ENCODE measurements around the gene TEX2. TPM values are rescaled to one million over a fixed set of nuclear protein-coding genes. Genes with fewer than 3 reads are reported as not detected.

The TEX2 gene
- total RNA-seq, 1 donor from 2014 or later = 55.4 TPM

DNA sequence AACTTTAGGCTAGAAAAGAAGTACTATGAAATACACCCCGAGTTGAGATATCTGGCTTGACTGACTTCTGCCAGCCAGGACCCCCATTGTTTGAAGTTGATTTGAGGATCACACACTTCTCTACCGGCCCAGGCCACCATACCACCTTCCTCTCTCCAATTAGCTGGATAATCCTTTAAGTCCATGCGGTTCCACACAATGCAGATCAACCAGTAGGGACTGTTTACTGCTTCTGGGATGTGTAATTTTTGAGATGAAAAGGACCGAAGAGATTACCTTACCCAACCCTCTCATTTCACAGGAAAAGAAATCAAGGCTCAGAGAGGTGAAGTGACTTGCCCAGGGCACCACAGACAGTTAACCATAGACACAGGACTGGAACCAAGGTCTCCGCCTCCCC is 153.7 kb downstream of the TEX2 start:
- intact Hi-C loops (cut with micrococcal nuclease) = no loop called here
- ATAC-seq (no peak), DNase-seq (no peak)

DNA sequence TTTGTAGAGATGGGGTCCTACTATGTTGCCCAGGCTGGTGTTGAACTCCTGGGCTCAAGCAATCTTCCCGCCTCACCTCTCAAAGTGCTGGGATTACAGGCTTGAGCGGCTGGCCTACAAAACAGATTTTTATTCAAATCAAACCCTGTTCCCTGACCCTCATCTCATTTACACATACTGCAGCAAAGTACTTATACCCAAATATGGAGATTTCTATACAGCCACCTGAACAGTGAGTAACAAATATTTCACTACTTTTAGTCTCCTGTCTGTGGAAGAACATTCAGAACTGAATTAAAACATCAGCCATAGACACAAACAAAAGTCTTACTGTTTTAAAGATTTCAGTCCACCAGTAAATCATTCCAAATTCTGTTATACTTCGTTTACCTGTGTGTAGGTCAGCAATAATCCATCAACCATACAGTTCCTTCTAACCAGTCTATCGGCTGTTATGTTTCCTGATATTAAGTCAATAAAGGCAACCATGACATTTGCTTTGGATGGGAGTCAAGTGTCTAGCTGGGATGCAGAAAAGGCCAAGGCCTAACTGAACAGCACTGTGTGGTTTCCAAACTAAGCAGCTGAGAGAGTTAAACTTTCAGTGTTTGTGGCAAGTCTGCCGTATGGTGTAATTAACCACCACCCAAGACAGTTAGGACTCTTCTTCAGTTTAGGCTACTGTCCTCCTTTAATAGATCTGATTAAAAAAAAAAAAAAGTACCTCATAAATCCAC is 155.4 kb downstream of the TEX2 start:
- intact Hi-C loops (cut with micrococcal nuclease) = no loop called here
- ATAC-seq (no peak), DNase-seq (no peak)

DNA sequence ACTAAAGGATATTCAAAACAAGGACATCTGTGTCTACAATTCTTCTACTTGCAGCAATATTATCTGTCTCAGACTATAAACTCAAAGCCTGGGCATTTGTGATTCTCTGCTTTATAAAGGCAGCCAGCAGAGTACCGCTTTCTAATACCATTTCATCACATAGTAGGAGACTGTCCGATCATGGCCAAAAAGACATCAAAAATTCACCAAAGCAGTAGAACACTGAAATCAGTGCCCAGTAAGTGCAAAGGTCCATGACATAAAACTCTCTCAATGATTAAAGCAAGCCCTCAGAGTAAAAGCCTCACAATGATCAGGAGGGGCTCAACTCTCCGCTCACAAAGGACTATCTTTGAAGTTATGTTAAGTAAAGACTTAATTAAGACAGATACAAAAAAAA is 156.1 kb downstream of the TEX2 start:
- intact Hi-C loops (cut with micrococcal nuclease) = no loop called here
- ATAC-seq (no peak), DNase-seq (no peak)

DNA sequence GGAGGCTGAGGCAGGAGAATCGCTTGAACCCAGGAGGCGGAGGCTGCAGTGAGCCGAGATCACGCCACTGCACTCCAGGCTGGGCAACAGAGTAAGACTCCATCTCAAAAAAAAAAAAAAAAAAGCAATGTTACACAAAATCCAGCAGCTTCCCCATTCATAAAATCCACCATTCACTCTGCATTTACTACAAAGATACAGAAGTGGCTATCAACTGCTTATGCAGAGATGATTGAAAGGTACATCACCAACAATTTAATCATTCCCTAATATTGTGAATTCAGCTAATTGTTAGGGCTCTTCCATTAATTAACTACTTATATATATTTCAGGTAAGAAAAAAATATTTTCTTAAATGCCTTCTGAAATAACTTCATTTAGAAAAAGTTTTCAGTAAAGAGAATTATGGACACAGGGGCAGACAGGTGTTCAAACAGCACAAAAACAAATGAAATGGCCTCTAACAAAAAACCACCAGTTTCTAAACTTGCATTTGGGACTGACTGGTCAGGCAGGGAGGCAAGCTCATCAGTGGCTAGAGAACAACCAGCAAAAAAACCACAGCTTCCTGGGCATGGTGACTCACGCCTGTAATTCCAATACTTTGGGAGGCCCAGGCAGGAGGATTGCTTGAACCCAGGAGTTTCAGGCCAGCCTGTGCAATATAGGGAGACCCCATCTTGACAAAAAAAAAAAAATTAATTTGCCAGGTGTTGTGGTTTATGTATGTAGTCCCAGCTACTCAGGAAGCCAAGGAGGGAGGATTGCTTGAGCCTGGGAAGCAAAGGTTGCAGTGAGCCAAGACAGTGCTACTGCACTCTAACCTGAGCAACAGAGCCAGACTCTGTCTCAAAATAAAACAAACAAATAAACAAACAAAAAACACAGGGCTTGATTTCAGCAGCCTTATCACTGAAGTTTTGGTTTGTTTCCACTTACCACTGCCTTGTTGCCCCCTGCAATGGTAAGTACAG is 159.4 kb downstream of the TEX2 start:
- intact Hi-C loops (cut with micrococcal nuclease) = no loop called here
- DNase-seq (no peak), ATAC-seq (no peak)

DNA sequence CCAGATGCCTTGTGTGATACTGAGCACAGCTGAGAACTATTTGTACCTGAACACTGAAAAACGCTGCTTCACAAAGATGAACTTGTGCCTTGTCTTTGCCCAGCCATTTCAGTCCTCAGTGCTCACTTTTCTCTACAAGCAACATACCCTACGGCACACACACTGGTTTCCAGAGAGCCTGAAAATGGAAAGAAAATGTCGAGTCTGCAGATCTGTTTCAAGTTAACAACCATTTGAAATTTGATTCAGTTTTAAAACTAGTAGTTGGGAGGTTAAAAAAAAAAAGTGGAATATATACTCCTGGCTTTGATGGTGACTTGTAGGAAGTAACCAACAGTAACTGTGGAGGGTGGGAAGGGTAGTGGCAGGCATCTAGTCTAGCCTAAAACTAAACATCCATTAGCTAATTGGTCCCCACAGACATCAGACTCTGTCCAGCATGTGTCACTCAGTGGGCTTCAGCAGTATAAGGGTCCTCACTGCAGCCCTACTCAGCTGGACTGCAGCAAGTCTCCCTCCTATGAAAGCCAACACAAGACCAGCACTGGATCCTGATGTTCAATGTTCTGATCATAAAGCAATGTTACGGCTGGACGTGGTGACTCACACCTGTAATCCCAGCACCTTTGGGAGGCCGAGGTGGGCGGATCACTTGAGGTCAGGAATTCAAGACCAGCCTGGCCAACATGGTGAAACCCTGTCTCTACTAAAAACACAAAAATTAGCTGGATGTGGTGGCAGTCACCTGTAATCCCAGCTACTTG is 160.3 kb downstream of the TEX2 start:
- ATAC-seq (no peak), DNase-seq (no peak)
- intact Hi-C loops (cut with micrococcal nuclease) = no loop called here

DNA sequence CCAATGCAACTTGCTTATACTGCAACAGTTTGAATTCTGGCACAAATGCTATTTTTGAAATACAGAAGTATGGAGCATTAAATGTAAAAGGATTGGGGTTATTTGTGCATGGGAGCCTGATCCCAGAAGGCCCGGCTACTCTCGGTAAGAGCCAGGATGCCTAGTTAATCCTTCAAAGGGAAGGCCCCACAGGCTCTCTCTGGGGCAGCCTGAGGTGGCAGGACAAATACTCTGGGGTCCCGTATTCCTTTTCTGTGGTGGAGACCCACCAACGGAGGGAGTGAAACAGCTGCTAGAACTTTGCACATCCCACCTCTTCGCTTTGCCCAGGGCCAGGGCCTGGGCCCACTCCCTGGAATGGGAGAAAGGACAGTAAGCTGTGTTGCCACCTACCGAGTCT is 163.5 kb downstream of the TEX2 start:
- DNase-seq = no peak
- intact Hi-C loops (cut with micrococcal nuclease) = no loop called here
- no peak for ATAC-seq

Other genes with a start within 250 kb of the TEX2 start
- gene ICAM2, start 242.6 kb downstream of the TEX2 start, total RNA-seq = 30.6 TPM
- 9.0 TPM for gene ERN1, start 133.1 kb downstream of the TEX2 start, total RNA-seq
- 112 TPM for gene PECAM1, start 127.6 kb upstream of the TEX2 start, total RNA-seq
- gene MILR1, start 185.9 kb upstream of the TEX2 start, total RNA-seq = 3.4 TPM
- 5.9 TPM for gene POLG2, start 233.8 kb upstream of the TEX2 start, total RNA-seq
- gene DDX5, start 243.0 kb upstream of the TEX2 start, total RNA-seq = 333 TPM
- 11.1 TPM for gene CEP95, start 243.7 kb upstream of the TEX2 start, total RNA-seq